SK-N-SH (cell line): ENCODE measurements around the gene ERC2. TPM values are rescaled to one million over a fixed set of nuclear protein-coding genes. Genes with fewer than 3 reads are reported as not detected.

Experiments used
- CTCF ChIA-PET: fragments of 300-600, 350-600 bp; formaldehyde crosslinking; extraction: SDS; loops from one replicate; lab custom pipeline; 2021; lab: Yijun Ruan, JAX
- POLR2A ChIA-PET: fragments of 350-600 bp; sonication (Branson Sonifier 250); formaldehyde crosslinking; extraction: SDS; loops from one replicate; lab custom pipeline; 2020; ENCODE audit warnings: antibody characterized with exemption, inconsistent platforms; lab: Yijun Ruan, JAX
- DNase-seq: peaks from one replicate; pipeline ENCODE4 v3.0.0; 2012
- H2AFZ ChIP-seq: fragments of 200-600 bp; sonication (generic); 2 replicates; pipeline ENCODE4 v1.8.1; 2016; ENCODE audit warnings: antibody characterized with exemption, mild to moderate bottlenecking, low read depth
- H3F3A ChIP-seq: fragments of 200-600 bp; sonication (generic); replicated peaks from 2 replicates; pipeline ENCODE3; 2016; ENCODE audit warnings: antibody characterized with exemption, mild to moderate bottlenecking; ENCODE audit not compliant: insufficient read depth
- H3K27ac ChIP-seq, 2 experiments: fragments of 200-500 bp in 1 of 2; fragments of 200-600 bp in 1 of 2; sonication (Bioruptor generic) in 1 of 2; sonication (generic), shearing (Covaris generic) in 1 of 2; 2 replicates each; pipeline versions ENCODE4 v1.5.1 to v1.6.1; 2014 to 2016; ENCODE audit warnings: low read depth in 2 of 2, inconsistent platforms in 1 of 2, low read length in 1 of 2, mild to moderate bottlenecking in 1 of 2, mixed read lengths in 1 of 2
- H3K27me3 ChIP-seq: fragments of 200-600 bp; sonication (generic), shearing (Covaris generic); 2 replicates; pipeline ENCODE4 v1.6.1; 2016; ENCODE audit warnings: mixed run types; ENCODE audit not compliant: insufficient read depth
- H3K36me3 ChIP-seq, 2 experiments: fragments of 200-500 bp in 1 of 2; fragments of 200-600 bp in 1 of 2; sonication (Bioruptor generic) in 1 of 2; sonication (generic) in 1 of 2; replicated peaks in 1 of 2; 2 replicates each; pipeline versions ENCODE3 to v1.5.1; 2014 to 2016; ENCODE audit warnings: low read length in 1 of 2, mild to moderate bottlenecking in 1 of 2; ENCODE audit not compliant: insufficient read depth in 2 of 2, control insufficient read depth in 1 of 2
- H3K4me1 ChIP-seq, 2 experiments: fragments of 200-500 bp in 1 of 2; fragments of 200-600 bp in 1 of 2; sonication (Bioruptor generic) in 1 of 2; sonication (generic), shearing (Covaris generic) in 1 of 2; 2 replicates each; pipeline versions ENCODE4 v1.5.1 to v1.6.1; 2014 to 2016; ENCODE audit warnings: low read depth in 1 of 2, low read length in 1 of 2, mixed run types in 1 of 2; ENCODE audit not compliant: insufficient read depth in 2 of 2, control insufficient read depth in 1 of 2
- H3K4me2 ChIP-seq: fragments of 200-600 bp; sonication (generic), shearing (Covaris generic); 2 replicates; pipeline ENCODE4 v1.6.1; 2017; ENCODE audit warnings: mixed run types
- H3K4me3 ChIP-seq, 2 experiments: fragments of 200-500 bp in 1 of 2; fragments of 200-600 bp in 1 of 2; sonication (Bioruptor generic) in 1 of 2; sonication (generic), shearing (Covaris generic) in 1 of 2; 2 replicates each; pipeline versions ENCODE4 v1.5.1 to v1.8.1; 2014 to 2016; ENCODE audit warnings: low read depth in 2 of 2, inconsistent platforms in 1 of 2, low read length in 1 of 2, mild to moderate bottlenecking in 1 of 2, mixed read lengths in 1 of 2, moderate library complexity in 1 of 2
- H3K79me2 ChIP-seq: fragments of 200-600 bp; sonication (generic); 2 replicates; pipeline ENCODE4 v1.8.1; 2017; ENCODE audit warnings: mild to moderate bottlenecking; ENCODE audit not compliant: insufficient read depth
- H3K9ac ChIP-seq: fragments of 200-600 bp; sonication (generic); 2 replicates; pipeline ENCODE4 v1.6.1; 2017; ENCODE audit warnings: mixed run types
- H3K9me2 ChIP-seq: fragments of 200-600 bp; sonication (generic); 2 replicates; pipeline ENCODE4 v1.6.1; 2017; ENCODE audit warnings: mixed run types
- H3K9me3 ChIP-seq: fragments of 200-600 bp; sonication (generic); 2 replicates; pipeline ENCODE4 v1.6.1; 2017; ENCODE audit warnings: mixed run types, mild to moderate bottlenecking, moderate library complexity
- H4K20me1 ChIP-seq: fragments of 200-600 bp; sonication (generic); 2 replicates; pipeline ENCODE4 v1.6.1; 2017; ENCODE audit warnings: mild to moderate bottlenecking, mixed run types; ENCODE audit not compliant: insufficient read depth
- CHD2 ChIP-seq: fragments of 150-350 bp; IDR thresholded peaks from 2 replicates; pipeline ENCODE4 v1.6.1; 2018; ENCODE audit warnings: low read length; ENCODE audit not compliant: partially characterized antibody
- FOXJ3 ChIP-seq: sonication (generic); formaldehyde crosslinking; IDR thresholded peaks from 2 replicates; pipeline ENCODE4 v1.5.1; 2020; ENCODE audit warnings: mild to moderate bottlenecking, missing genetic modification reagents
- GABPA ChIP-seq: IDR thresholded peaks from 2 replicates; pipeline ENCODE4 v1.4.0; 2012; ENCODE audit warnings: low read depth, mild to moderate bottlenecking
- GATA2 ChIP-seq: sonication (generic); formaldehyde crosslinking; IDR thresholded peaks from 2 replicates; pipeline ENCODE4 v1.5.0; 2020; ENCODE audit warnings: mild to moderate bottlenecking, missing genetic modification reagents
- NRF1 ChIP-seq: IDR thresholded peaks from 2 replicates; pipeline ENCODE4 v1.6.1; 2012; ENCODE audit warnings: low read depth, mild to moderate bottlenecking, low read length
- RFX5 ChIP-seq: IDR thresholded peaks from 2 replicates; pipeline ENCODE4 v1.6.1; 2012; ENCODE audit warnings: mild to moderate bottlenecking, improper control_type of control experiment, low read length
- RXRA ChIP-seq: IDR thresholded peaks from 2 replicates; pipeline ENCODE4 v1.4.0; 2012; ENCODE audit warnings: low read depth, mild to moderate bottlenecking, borderline replicate concordance
- TEAD4 ChIP-seq: IDR thresholded peaks from 2 replicates; pipeline ENCODE4 v1.4.0; 2012; ENCODE audit warnings: mild to moderate bottlenecking, borderline replicate concordance; ENCODE audit not compliant: insufficient read depth
- WGBS: methylation state at CpG from one replicate; pipeline ENCODE4 v1.1.6; 2017; ENCODE audit warnings: low lambda C conversion rate; 5-methylcytosine and 5-hydroxymethylcytosine counted together
- polyA plus RNA-seq, 3 experiments: library from polyadenylated mRNA; depleted of rRNA; stranded (reverse); fragments of >200 nt; gene quantifications; 2 replicates each; pipeline ENCODE4 v1.2.3, GENCODE V29; 2012
- TF ChIP-seq, protein P1 (sequence below): IDR thresholded peaks from 2 replicates; pipeline ENCODE4 v1.6.1; 2012; ENCODE audit warnings: mild to moderate bottlenecking, low read depth, low read length, moderate library complexity
- TF ChIP-seq, protein P2 (sequence below): IDR thresholded peaks from 2 replicates; pipeline ENCODE4 v1.4.0; 2012; ENCODE audit warnings: low read depth, borderline replicate concordance
- TF ChIP-seq, protein P3 (sequence below): fragments of 150-350 bp; IDR thresholded peaks from 2 replicates; pipeline ENCODE4 v1.6.1; 2016; ENCODE audit warnings: mild to moderate bottlenecking, low read depth, low read length
- TF ChIP-seq, protein P4 (sequence below): IDR thresholded peaks from 2 replicates; pipeline ENCODE4 v1.4.0; 2012; ENCODE audit warnings: low read depth, borderline replicate concordance

The ERC2 gene
- polyA plus RNA-seq, 1 of the 3 experiments (the other 2 are of a cell fraction), result 1.6 TPM

DNA sequence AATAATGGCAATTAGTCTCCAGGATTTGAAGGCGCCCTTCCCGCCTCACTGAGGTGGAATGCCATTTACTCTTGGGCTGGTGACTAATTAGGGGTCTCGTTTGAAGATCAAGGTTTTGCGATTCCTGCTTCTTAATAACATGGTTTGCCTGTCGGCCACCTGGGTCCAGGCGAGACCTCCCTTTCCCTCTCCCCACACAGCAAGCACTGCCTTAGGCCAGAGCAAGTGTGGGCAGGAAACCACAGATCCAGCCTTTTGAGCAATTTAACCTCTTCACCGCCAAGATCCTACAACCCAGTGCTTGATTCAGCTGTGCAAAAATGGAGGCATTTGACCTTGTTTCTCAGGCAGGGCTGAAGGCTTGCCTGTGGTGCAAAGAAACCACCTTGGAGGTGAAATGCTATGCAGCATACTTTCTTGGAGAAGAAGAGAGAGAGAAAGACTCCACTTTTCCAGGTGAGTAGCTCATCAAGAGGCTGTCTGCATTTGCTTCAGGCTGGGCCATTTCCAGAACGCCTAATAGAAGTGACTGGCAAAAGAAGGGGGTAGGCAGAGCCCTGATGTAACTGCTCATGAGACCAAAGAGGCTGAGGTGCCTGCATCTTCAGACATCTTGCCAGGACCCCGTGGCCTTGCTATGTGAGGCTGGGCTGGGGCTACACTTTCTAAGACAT lies 947.1 kb downstream of the ERC2 start (continued):
- TF ChIP-seq, protein P1, sequence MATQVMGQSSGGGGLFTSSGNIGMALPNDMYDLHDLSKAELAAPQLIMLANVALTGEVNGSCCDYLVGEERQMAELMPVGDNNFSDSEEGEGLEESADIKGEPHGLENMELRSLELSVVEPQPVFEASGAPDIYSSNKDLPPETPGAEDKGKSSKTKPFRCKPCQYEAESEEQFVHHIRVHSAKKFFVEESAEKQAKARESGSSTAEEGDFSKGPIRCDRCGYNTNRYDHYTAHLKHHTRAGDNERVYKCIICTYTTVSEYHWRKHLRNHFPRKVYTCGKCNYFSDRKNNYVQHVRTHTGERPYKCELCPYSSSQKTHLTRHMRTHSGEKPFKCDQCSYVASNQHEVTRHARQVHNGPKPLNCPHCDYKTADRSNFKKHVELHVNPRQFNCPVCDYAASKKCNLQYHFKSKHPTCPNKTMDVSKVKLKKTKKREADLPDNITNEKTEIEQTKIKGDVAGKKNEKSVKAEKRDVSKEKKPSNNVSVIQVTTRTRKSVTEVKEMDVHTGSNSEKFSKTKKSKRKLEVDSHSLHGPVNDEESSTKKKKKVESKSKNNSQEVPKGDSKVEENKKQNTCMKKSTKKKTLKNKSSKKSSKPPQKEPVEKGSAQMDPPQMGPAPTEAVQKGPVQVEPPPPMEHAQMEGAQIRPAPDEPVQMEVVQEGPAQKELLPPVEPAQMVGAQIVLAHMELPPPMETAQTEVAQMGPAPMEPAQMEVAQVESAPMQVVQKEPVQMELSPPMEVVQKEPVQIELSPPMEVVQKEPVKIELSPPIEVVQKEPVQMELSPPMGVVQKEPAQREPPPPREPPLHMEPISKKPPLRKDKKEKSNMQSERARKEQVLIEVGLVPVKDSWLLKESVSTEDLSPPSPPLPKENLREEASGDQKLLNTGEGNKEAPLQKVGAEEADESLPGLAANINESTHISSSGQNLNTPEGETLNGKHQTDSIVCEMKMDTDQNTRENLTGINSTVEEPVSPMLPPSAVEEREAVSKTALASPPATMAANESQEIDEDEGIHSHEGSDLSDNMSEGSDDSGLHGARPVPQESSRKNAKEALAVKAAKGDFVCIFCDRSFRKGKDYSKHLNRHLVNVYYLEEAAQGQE, result no peak
- TF ChIP-seq, protein P2, sequence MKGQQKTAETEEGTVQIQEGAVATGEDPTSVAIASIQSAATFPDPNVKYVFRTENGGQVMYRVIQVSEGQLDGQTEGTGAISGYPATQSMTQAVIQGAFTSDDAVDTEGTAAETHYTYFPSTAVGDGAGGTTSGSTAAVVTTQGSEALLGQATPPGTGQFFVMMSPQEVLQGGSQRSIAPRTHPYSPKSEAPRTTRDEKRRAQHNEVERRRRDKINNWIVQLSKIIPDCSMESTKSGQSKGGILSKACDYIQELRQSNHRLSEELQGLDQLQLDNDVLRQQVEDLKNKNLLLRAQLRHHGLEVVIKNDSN, result no peak
- TF ChIP-seq RXRA, result no peak

DNA sequence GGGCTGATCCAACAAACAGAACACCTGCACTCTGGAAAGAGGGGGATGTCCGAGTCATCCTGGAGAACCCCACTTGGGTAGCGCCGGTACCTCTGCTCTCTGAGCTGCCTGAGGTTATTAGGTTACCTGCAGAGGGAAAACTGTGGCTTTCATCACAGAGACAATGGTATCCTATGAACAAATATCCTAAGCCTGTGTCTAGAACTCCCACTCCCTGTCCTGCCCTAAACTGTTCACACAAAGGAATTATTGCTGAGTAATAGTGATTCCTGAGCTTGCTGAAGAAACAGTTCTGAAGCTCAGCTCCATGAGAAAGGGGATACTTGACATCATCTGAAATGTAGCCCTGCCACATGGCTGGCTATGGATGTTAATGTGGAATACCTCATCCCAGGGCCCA lies 949.2 kb downstream of the ERC2 start:
- Histone ChIP-seq H2AFZ (no peak overlapping the region), H3K4me1 (peaks cover 0 to 12% of the 10 kb centered on the region in 2 experiments; a peak in 2 of 4 replicates), H3K4me3 (no peak overlapping the region), H3K9me3 (no peaks in the 10 kb centered on the region), H3K27me3 (no peaks in the 10 kb centered on the region), H3K36me3 (no peaks in the 10 kb centered on the region), H3K4me2 (no peak overlapping the region), H3K9me2 (no peaks in the 10 kb centered on the region), H3K79me2 (no peaks in the 10 kb centered on the region), H3K9ac (no peak overlapping the region), H4K20me1 (no peaks in the 10 kb centered on the region)
- CTCF ChIA-PET, result no interaction called here
- no peak for DNase-seq
- WGBS, result no CpG with 5 or more reads among the region's 3 CpGs
- POLR2A ChIA-PET, result no interaction called here
- no peak for TF ChIP-seq RFX5
- TF ChIP-seq, protein P3, sequence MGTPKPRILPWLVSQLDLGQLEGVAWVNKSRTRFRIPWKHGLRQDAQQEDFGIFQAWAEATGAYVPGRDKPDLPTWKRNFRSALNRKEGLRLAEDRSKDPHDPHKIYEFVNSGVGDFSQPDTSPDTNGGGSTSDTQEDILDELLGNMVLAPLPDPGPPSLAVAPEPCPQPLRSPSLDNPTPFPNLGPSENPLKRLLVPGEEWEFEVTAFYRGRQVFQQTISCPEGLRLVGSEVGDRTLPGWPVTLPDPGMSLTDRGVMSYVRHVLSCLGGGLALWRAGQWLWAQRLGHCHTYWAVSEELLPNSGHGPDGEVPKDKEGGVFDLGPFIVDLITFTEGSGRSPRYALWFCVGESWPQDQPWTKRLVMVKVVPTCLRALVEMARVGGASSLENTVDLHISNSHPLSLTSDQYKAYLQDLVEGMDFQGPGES, result no peak
- no peak for TF ChIP-seq FOXJ3 (CRISPR knock-in tag)
- TF ChIP-seq NRF1, result no peak
- no peak for TF ChIP-seq GABPA
- TF ChIP-seq, protein P4, sequence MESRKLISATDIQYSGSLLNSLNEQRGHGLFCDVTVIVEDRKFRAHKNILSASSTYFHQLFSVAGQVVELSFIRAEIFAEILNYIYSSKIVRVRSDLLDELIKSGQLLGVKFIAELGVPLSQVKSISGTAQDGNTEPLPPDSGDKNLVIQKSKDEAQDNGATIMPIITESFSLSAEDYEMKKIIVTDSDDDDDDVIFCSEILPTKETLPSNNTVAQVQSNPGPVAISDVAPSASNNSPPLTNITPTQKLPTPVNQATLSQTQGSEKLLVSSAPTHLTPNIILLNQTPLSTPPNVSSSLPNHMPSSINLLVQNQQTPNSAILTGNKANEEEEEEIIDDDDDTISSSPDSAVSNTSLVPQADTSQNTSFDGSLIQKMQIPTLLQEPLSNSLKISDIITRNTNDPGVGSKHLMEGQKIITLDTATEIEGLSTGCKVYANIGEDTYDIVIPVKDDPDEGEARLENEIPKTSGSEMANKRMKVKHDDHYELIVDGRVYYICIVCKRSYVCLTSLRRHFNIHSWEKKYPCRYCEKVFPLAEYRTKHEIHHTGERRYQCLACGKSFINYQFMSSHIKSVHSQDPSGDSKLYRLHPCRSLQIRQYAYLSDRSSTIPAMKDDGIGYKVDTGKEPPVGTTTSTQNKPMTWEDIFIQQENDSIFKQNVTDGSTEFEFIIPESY, result no peak
- TF ChIP-seq, protein P2, result no peak
- no peak for TF ChIP-seq TEAD4
- TF ChIP-seq CHD2, result no peak
- no peak for TF ChIP-seq GATA2 (CRISPR knock-in tag)
- TF ChIP-seq, all 33 proteins: peak for 0
- no peaks in the 10 kb centered on the region for H3F3A ChIP-seq
- H3K27ac ChIP-seq, result no peak overlapping the region
